Activated CD4-positive, alpha-beta memory T cell treated with anti-CD3 and anti-CD28 coated beads, Interleukin-2, amount 10 ng/mL, durations not matched to agents 7 days and 5 days (primary cell): ENCODE results near the gene MPZL2. TPM values are rescaled to one million over a fixed set of nuclear protein-coding genes. Genes with fewer than 3 reads are reported as not detected.

ENCODE experiments used
- CTCF ChIA-PET: fragments of 350-600 bp; sonication (Branson Sonifier 250); formaldehyde crosslinking; loops from one replicate; lab custom pipeline; 2021; ENCODE audit warnings: antibody characterized with exemption, inconsistent platforms; lab: Charles Lee
- POLR2A ChIA-PET: fragments of 350-600 bp; sonication (Branson Sonifier 250); formaldehyde crosslinking; loops from one replicate; lab custom pipeline; 2021; ENCODE audit warnings: antibody characterized with exemption; lab: Charles Lee
- DNase-seq: peaks from one replicate; pipeline ENCODE4 v3.0.0-alpha.2; 2020
- H3K27ac Mint-ChIP-seq: one replicate; pipeline ENCODE4 v1.8.0; 2021; ENCODE audit warnings: mild to moderate bottlenecking, mixed read lengths
- H3K27me3 Mint-ChIP-seq: one replicate; pipeline ENCODE4 v1.8.0; 2021; ENCODE audit warnings: mixed read lengths
- H3K36me3 Mint-ChIP-seq: one replicate; pipeline ENCODE4 v1.8.0; 2021; ENCODE audit warnings: low read depth, mixed read lengths
- H3K4me1 Mint-ChIP-seq: one replicate; pipeline ENCODE4 v1.8.0; 2021; ENCODE audit warnings: mixed read lengths
- H3K4me3 Mint-ChIP-seq: one replicate; pipeline ENCODE4 v1.8.0; 2021; ENCODE audit warnings: mild to moderate bottlenecking, mixed read lengths
- H3K9me3 Mint-ChIP-seq: one replicate; pipeline ENCODE4 v1.8.0; 2021; ENCODE audit warnings: mixed read lengths
- total RNA-seq, 2 experiments: library from RNA; stranded (reverse); gene quantifications; one replicate each; pipeline ENCODE4 v1.2.3, GENCODE V29; 2021

MPZL2 gene
- total RNA-seq, 2 experiments from 2014 or later = 3.8 to 5.3 TPM

DNA sequence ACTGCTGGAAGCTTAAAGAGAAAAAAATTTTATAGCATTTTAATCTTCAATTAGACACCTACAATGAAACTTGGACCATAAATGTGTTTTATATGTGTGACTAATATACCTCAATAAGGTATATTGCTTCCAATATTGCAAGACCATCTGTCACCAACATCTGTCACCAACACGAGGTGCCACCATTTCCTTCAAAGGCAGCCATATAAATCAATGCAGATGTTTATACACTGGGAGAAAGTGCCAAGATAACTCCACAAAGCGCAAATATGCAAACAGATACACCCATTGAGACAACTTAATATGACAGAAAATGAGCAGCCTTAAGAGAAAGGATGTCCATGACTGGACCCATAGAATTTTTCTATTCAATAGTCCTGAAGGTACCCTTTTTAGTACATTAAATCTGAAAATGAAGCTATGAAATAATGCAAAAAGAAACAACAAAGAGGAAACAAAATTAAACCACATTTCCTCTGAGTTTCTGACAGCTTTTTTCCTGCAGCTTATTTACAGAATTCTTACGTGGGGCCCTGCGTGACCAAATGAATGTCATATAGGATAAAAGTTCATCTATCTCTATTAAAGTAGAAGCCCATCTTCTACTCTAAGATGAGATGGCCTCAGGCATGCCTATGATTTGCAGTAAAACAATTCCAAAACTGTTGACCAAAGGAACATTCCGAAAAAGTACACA lies 24.4 kb downstream of the MPZL2 start:
- DNase-seq = no peak
- no peaks in the 10 kb centered on the region for H3K27me3 Mint-ChIP-seq
- POLR2A ChIA-PET = interaction anchor here (0.8 to 5.6 kb wide), 18 partner anchors 8 to 120 kb away, joined by 3 to 96 read pairs (median 4); partner anchors contain the start of genes CD3D, CD3G, JAML and MPZL3
- no peaks in the 10 kb centered on the region for H3K9me3 Mint-ChIP-seq
- H3K36me3 Mint-ChIP-seq = peaks cover 73% of the 10 kb centered on the region
- H3K27ac Mint-ChIP-seq = peak overlapping the region; percentile 93
- CTCF ChIA-PET = interaction anchor here (1.2 to 4.1 kb wide), 8 partner anchors 11 to 56 kb away, joined by 3 to 43 read pairs (median 6); partner anchors contain the start of genes JAML and MPZL3
- peaks cover 85% of the 10 kb centered on the region for H3K4me1 Mint-ChIP-seq
- H3K4me3 Mint-ChIP-seq = peak overlapping the region; percentile 67

GRCh38 chr11:118238929-118239328 lies 25.2 kb downstream of the MPZL2 start:
- no peaks in the 10 kb centered on the region for H3K9me3 Mint-ChIP-seq
- H3K27me3 Mint-ChIP-seq = no peaks in the 10 kb centered on the region
- no peak for DNase-seq
- H3K4me1 Mint-ChIP-seq = peaks cover 83% of the 10 kb centered on the region
- CTCF ChIA-PET = interaction anchor here (1.3 to 4.1 kb wide), 6 partner anchors 10 to 57 kb away, joined by 4 to 43 read pairs (median 6); partner anchors contain the start of genes JAML and MPZL3
- peaks cover 67% of the 10 kb centered on the region for H3K36me3 Mint-ChIP-seq
- peak overlapping the region; percentile 63 for H3K4me3 Mint-ChIP-seq
- peak overlapping the region; percentile 78 for H3K27ac Mint-ChIP-seq
- POLR2A ChIA-PET = interaction anchor here (0.6 to 5.6 kb wide), 15 partner anchors 8 to 334 kb away, joined by 3 to 96 read pairs (median 9); partner anchors contain the start of genes CD3D, CD3G, JAML and MPZL3

DNA sequence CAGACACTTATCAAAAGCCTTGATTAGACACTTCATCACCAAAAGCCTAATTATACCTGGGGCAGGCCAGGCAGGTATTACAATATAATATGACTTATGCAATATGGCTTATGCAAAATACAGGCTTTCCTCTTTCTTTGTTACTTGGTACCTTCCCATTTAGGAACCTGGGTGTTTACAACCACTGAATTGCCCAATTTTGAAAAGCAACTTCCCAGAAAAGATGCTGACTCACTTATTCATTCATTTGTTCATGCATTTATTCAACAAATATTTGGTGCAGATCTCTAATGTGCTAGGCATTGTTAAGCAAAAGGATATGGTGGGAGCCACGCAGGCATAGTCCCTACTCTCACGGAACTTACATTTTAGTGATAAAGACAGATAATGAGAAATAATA lies 25.7 kb downstream of the MPZL2 start:
- H3K9me3 Mint-ChIP-seq = no peaks in the 10 kb centered on the region
- no peak for DNase-seq
- CTCF ChIA-PET = interaction anchor here (1.4 to 4.1 kb wide), 3 partner anchors 9 to 39 kb away, joined by 4 to 43 read pairs (median 6); partner anchors contain the start of gene MPZL3
- peaks cover 84% of the 10 kb centered on the region for H3K4me1 Mint-ChIP-seq
- H3K27me3 Mint-ChIP-seq = no peaks in the 10 kb centered on the region
- POLR2A ChIA-PET = interaction anchor here (0.6 to 5.6 kb wide), 11 partner anchors 8 to 334 kb away, joined by 3 to 96 read pairs (median 11); partner anchors contain the start of genes CD3D, CD3G, JAML and MPZL3
- H3K27ac Mint-ChIP-seq = peak overlapping the region; percentile 78
- H3K4me3 Mint-ChIP-seq = peak overlapping the region; percentile 63
- peaks cover 65% of the 10 kb centered on the region for H3K36me3 Mint-ChIP-seq

GRCh38 chr11:118236170-118236569 lies 27.9 kb downstream of the MPZL2 start:
- Mint-ChIP-seq H3K4me1 (peaks cover 73% of the 10 kb centered on the region), H3K4me3 (no peak overlapping the region), H3K9me3 (no peaks in the 10 kb centered on the region), H3K27ac (no peak overlapping the region), H3K36me3 (peaks cover 49% of the 10 kb centered on the region), H3K27me3 (no peaks in the 10 kb centered on the region)
- CTCF ChIA-PET = interaction anchor here (0.9 to 1.2 kb wide), 2 partner anchors 14 to 38 kb away, joined by 3 to 11 read pairs; no protein-coding TSS in a partner anchor
- POLR2A ChIA-PET = interaction anchor here (0.7 to 1.8 kb wide), 4 partner anchors 9 to 34 kb away, joined by 4 to 8 read pairs (median 4); partner anchors contain the start of genes JAML and MPZL3
- no peak for DNase-seq

- ChIA-PET CTCF (interaction anchor here (0.8 kb wide), 1 partner anchor 36 kb away, joined by 5 read pairs; no protein-coding TSS in a partner anchor), POLR2A (interaction anchor here (0.8 kb wide), 1 partner anchor 11 kb away, joined by 3 read pairs; no protein-coding TSS in a partner anchor)
- DNase-seq = no peak
- no peaks in the 10 kb centered on the region for H3K9me3 Mint-ChIP-seq
- H3K27me3 Mint-ChIP-seq = no peaks in the 10 kb centered on the region
- H3K4me1 Mint-ChIP-seq = peaks cover 59% of the 10 kb centered on the region
- peaks cover 41% of the 10 kb centered on the region for H3K36me3 Mint-ChIP-seq
- H3K4me3 Mint-ChIP-seq = no peak overlapping the region
- no peak overlapping the region for H3K27ac Mint-ChIP-seq
Measured at GRCh38 chr11:118234833-118235232, 29.3 kb downstream of the MPZL2 start.

- POLR2A ChIA-PET = interaction anchor here (0.8 to 1.7 kb wide), 2 partner anchors 9 to 12 kb away, joined by 3 to 9 read pairs; partner anchors contain the start of gene JAML
- peak overlapping the region; percentile 38 for H3K27ac Mint-ChIP-seq
- peaks cover 35% of the 10 kb centered on the region for H3K36me3 Mint-ChIP-seq
Measured at GRCh38 chr11:118233850-118234249, 30.2 kb downstream of the MPZL2 start.

DNA sequence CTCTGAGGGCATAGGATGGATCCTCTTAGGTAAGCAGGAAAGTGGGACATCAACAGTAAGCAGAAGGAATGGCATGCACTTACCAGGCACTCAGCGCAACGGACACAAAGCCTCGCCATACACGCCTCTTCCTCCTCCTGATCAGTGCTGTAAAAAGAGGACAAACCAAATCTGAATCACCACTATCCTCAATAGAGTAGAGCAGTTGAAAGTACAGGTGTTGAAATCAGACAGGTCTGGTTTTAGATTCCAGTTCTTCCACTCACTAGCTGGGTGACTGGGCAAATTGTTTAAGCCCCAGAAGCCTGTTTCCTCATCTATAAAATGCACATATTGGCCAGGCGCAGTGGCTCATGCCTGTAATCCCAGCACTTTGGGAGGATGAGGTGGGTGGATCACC lies 30.7 kb downstream of the MPZL2 start:
- CTCF ChIA-PET = interaction anchor here (0.7 kb wide), 1 partner anchor 35 kb away, joined by 3 read pairs; no protein-coding TSS in a partner anchor
- H3K27me3 Mint-ChIP-seq = no peaks in the 10 kb centered on the region
- H3K27ac Mint-ChIP-seq = peak overlapping the region; percentile 38
- peaks cover 33% of the 10 kb centered on the region for H3K36me3 Mint-ChIP-seq
- peaks cover 46% of the 10 kb centered on the region for H3K4me1 Mint-ChIP-seq
- no peak overlapping the region for H3K4me3 Mint-ChIP-seq
- no peaks in the 10 kb centered on the region for H3K9me3 Mint-ChIP-seq
- no peak for DNase-seq
- POLR2A ChIA-PET = interaction anchor here (1.7 kb wide), 1 partner anchor 9 kb away, joined by 9 read pairs; the partner anchor contains the start of gene JAML

More at GRCh38 chr11:118233850-118234249, 30.2 kb downstream of the MPZL2 start:
- no peak for DNase-seq
- H3K27me3 Mint-ChIP-seq = no peaks in the 10 kb centered on the region
- CTCF ChIA-PET = no interaction called here
- H3K9me3 Mint-ChIP-seq = no peaks in the 10 kb centered on the region
- H3K4me1 Mint-ChIP-seq = peaks cover 51% of the 10 kb centered on the region
- H3K4me3 Mint-ChIP-seq = no peak overlapping the region

- Mint-ChIP-seq H3K9me3 (no peaks in the 10 kb centered on the region), H3K4me1 (peaks cover 41% of the 10 kb centered on the region), H3K4me3 (no peak overlapping the region), H3K27me3 (no peaks in the 10 kb centered on the region), H3K27ac (peak overlapping the region; percentile 38), H3K36me3 (peaks cover 30% of the 10 kb centered on the region)
- no peak for DNase-seq
- ChIA-PET POLR2A (interaction anchor here (1.2 to 1.7 kb wide), 3 partner anchors 8 to 18 kb away, joined by 3 to 9 read pairs (median 5); partner anchors contain the start of gene JAML), CTCF (interaction anchor here (0.7 kb wide), 1 partner anchor 34 kb away, joined by 3 read pairs; no protein-coding TSS in a partner anchor)
Measured at GRCh38 chr11:118232659-118233058, 31.4 kb downstream of the MPZL2 start.

- no peaks in the 10 kb centered on the region for H3K27me3 Mint-ChIP-seq
- no peaks in the 10 kb centered on the region for H3K9me3 Mint-ChIP-seq
- H3K27ac Mint-ChIP-seq = no peak overlapping the region
- H3K4me1 Mint-ChIP-seq = peaks cover 33% of the 10 kb centered on the region
- ChIA-PET CTCF (interaction anchor here (1.0 to 2.5 kb wide), 2 partner anchors 33 kb away, joined by 4 to 7 read pairs; no protein-coding TSS in a partner anchor), POLR2A (interaction anchor here (1.2 to 4.0 kb wide), 3 partner anchors 9 to 16 kb away, joined by 3 to 49 read pairs (median 5); no protein-coding TSS in a partner anchor)
- no peak overlapping the region for H3K4me3 Mint-ChIP-seq
- H3K36me3 Mint-ChIP-seq = peaks cover 29% of the 10 kb centered on the region
- DNase-seq = no peak
Measured at GRCh38 chr11:118231461-118231860, 32.6 kb downstream of the MPZL2 start.

DNA sequence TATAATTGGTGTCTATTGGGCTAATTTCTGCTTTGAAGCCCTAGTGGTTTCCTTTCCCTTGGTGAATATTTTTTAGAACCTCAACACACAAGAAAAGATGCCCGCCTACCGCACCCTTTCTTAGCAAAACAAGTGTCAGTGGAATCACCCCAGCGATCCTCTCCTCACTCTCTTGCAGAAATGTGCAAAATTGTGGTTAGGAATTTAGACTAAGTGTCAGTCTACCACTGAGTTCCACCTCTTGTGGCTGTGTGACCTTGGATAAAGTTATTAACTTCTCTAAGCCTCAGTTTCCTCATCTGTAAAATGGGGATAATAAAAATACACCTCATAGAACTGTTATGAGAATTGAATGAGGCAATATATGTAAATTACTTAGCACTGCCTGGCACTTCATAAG lies 34.0 kb downstream of the MPZL2 start:
- Mint-ChIP-seq H3K4me3 (no peak overlapping the region), H3K9me3 (no peaks in the 10 kb centered on the region), H3K36me3 (peaks cover 31% of the 10 kb centered on the region), H3K27ac (no peak overlapping the region), H3K27me3 (no peaks in the 10 kb centered on the region), H3K4me1 (peaks cover 31% of the 10 kb centered on the region)
- ChIA-PET CTCF (interaction anchor here (1.0 to 2.5 kb wide), 3 partner anchors 12 to 66 kb away, joined by 3 to 7 read pairs (median 3); no protein-coding TSS in a partner anchor), POLR2A (interaction anchor here (0.9 to 4.0 kb wide), 11 partner anchors 9 to 172 kb away, joined by 3 to 49 read pairs (median 4); partner anchors contain the start of genes CD3D and MPZL3)
- DNase-seq = peak; percentile 51

GRCh38 chr11:118229274-118229847 lies 34.7 kb downstream of the MPZL2 start:
- peaks cover 34% of the 10 kb centered on the region for H3K4me1 Mint-ChIP-seq
- no peak overlapping the region for H3K27ac Mint-ChIP-seq
- POLR2A ChIA-PET = interaction anchor here (0.9 to 4.0 kb wide), 12 partner anchors 8 to 173 kb away, joined by 3 to 49 read pairs (median 4); partner anchors contain the start of genes CD3D and MPZL3

More at GRCh38 chr11:118229274-118229847, 34.7 kb downstream of the MPZL2 start:
- peaks cover 34% of the 10 kb centered on the region for H3K36me3 Mint-ChIP-seq
- DNase-seq = no peak
- no peak overlapping the region for H3K4me3 Mint-ChIP-seq
- H3K27me3 Mint-ChIP-seq = no peaks in the 10 kb centered on the region
- no peaks in the 10 kb centered on the region for H3K9me3 Mint-ChIP-seq
- CTCF ChIA-PET = interaction anchor here (1.0 to 2.5 kb wide), 5 partner anchors 10 to 66 kb away, joined by 3 to 7 read pairs (median 4); no protein-coding TSS in a partner anchor
